Transverse colon (tissue), 4 donors: ENCODE data around the gene RPL14.

Experiments used
- POLR2A ChIP-seq: fragments of 450-650 bp; IDR thresholded peaks from one replicate; pipeline ENCODE4 v1.6.1; 2016; ENCODE audit warnings: antibody characterized with exemption, mild to moderate bottlenecking, moderate library complexity
- POLR2AphosphoS5 ChIP-seq, 3 donors: sonication (generic); formaldehyde crosslinking; IDR thresholded peaks; one replicate each; pipeline ENCODE4 v1.6.1; 2016; ENCODE audit warnings: antibody characterized with exemption in 3 of 3
- TF ChIP-seq, protein P1 (sequence below), 5 experiments: fragments of 200-600 bp in 3 of 5; fragments of 450-650 bp in 2 of 5; sonication (generic) in 3 of 5; IDR thresholded peaks; 1 replicate in 2 of 5; 2 replicates in 3 of 5; pipeline ENCODE4 v1.5.1; 2016 to 2017; ENCODE audit warnings: antibody characterized with exemption in 5 of 5, inconsistent platforms in 3 of 5, mild to moderate bottlenecking in 2 of 5, moderate library complexity in 1 of 5

DNA sequence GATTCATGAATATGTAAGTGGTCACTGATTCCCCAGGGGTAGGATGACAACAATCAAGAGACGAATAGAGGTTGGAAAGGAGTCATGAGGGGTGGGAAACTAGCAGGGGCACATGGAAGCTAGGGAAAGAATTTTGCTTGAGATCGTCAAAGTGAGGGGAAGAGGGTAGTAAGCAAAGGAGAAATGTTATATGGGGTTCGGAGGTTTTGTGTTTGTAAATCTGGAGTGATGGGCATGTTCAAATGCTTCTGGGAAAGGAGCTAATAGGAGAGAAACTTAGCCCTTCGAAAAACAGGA lies 7.9 kb downstream of the RPL14 start:
- TF ChIP-seq, protein P1, sequence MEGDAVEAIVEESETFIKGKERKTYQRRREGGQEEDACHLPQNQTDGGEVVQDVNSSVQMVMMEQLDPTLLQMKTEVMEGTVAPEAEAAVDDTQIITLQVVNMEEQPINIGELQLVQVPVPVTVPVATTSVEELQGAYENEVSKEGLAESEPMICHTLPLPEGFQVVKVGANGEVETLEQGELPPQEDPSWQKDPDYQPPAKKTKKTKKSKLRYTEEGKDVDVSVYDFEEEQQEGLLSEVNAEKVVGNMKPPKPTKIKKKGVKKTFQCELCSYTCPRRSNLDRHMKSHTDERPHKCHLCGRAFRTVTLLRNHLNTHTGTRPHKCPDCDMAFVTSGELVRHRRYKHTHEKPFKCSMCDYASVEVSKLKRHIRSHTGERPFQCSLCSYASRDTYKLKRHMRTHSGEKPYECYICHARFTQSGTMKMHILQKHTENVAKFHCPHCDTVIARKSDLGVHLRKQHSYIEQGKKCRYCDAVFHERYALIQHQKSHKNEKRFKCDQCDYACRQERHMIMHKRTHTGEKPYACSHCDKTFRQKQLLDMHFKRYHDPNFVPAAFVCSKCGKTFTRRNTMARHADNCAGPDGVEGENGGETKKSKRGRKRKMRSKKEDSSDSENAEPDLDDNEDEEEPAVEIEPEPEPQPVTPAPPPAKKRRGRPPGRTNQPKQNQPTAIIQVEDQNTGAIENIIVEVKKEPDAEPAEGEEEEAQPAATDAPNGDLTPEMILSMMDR (IDR thresholded peaks at IDR 0.05), result no peak
- TF ChIP-seq POLR2A (no peak), POLR2AphosphoS5 (IDR thresholded peaks at IDR 0.05) (no peak)
